Epithelial cell of esophagus (primary cell): ENCODE measurements around the gene LRG1.

Experiments
- DNase-seq: peaks from one replicate; pipeline ENCODE4 v3.0.0; 2010; ENCODE audit warnings: low read depth
- H3K4me3 ChIP-seq: 2 replicates; pipeline ENCODE4 v1.5.1; 2011; ENCODE audit warnings: mild to moderate bottlenecking, low read length, control low read depth
- TF ChIP-seq, protein P1 (sequence below): IDR thresholded peaks from 2 replicates; pipeline ENCODE4 v1.5.1; 2011; ENCODE audit warnings: low read depth, mild to moderate bottlenecking, low read length, control low read depth, inconsistent platforms; ENCODE audit not compliant: insufficient read depth; ENCODE audit errors: missing control alignments

Gene LRG1

DNA sequence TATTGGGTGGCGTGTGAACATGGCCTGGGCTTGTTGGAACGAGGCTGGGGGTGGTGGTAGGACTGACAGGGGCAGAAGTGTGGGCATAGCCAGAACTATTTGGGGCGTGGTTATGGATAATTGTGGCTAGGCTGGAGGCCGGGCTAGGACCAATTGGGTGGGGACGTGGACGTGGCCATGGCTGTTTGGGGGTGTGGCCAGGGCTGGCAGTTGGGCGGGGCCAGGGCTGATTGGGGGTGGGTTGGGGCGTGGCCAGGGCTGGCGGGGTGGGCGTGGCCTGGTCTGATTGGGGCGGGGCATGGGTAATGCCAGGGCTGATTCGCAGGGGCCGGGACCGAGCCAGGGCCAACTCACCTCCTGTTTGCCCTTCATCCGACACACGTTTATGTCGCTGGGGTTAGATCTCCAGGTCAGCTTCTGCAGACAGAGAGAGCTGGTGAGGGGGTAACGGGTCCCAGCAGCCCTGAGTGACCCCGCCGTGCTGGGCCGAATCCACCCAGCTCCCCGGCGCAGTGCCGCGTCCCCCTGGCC is 16.8 kb upstream of the LRG1 start:
- peak; percentile 33 for DNase-seq
- TF ChIP-seq, protein P1, sequence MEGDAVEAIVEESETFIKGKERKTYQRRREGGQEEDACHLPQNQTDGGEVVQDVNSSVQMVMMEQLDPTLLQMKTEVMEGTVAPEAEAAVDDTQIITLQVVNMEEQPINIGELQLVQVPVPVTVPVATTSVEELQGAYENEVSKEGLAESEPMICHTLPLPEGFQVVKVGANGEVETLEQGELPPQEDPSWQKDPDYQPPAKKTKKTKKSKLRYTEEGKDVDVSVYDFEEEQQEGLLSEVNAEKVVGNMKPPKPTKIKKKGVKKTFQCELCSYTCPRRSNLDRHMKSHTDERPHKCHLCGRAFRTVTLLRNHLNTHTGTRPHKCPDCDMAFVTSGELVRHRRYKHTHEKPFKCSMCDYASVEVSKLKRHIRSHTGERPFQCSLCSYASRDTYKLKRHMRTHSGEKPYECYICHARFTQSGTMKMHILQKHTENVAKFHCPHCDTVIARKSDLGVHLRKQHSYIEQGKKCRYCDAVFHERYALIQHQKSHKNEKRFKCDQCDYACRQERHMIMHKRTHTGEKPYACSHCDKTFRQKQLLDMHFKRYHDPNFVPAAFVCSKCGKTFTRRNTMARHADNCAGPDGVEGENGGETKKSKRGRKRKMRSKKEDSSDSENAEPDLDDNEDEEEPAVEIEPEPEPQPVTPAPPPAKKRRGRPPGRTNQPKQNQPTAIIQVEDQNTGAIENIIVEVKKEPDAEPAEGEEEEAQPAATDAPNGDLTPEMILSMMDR = no peak
- H3K4me3 ChIP-seq = no peak overlapping the region

DNA sequence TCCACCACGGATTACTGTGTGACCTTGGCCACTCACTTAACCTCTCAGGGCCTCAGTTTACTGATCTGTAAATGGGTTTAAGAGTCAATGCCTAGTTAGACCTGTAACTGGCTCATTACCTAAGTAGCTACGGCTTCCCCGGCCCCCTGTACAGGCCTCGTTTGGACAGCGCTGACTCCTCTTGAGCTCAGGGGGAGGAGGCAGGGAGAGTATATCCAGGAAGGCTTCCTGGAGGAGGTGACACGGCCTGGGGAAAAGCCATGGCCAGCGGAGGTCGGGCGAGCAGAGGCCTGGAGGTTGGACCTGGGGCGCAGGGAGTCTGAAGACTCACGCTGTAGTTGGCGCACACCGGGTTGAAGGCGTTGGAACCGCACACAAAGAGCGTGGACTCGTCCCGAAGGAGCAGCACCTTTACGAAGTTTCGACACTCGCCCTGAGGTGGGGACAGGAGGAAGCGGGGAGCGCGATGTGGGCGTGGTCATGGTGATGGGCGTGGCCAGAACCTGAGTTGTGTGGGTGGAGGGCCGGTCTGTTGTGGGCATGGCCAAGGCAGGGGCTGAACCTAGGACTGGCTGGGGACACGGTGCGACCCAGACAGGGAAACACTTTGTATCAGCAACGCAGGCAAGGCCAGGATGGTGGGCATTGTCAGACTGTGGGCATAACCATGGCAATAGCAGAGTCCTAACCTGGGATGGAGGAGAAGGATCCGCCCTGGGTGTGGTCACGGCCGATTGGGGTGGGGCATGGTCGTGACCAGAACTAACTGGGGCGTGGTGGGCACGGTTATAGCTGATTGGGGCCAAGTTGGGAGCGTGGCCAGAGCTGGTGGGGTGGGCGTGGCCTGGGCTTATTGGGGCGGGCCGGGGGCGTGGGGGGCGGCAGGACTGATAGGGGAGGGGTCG is 16.1 kb upstream of the LRG1 start:
- TF ChIP-seq, protein P1 = no peak
- no peak overlapping the region for H3K4me3 ChIP-seq
- DNase-seq = no peak

DNA sequence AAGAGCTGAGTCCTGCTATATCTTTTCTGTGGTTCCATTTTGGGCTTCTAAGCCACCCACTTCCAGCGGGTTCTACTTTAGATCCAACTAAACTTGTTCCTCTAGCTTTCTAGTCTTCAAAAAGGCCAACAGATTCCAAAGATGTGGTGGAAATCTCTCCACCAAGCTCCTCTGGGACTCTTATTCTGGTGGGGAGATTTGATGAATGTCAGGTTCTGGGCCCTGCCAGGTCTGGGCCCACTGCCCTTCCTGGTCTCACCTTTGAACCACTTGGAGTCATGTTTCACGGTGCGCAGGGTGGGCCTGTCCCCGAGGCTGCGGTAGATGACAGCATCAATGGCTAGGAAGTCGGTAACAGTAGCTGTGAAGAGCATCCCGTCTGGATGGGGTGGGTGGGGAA is 14.9 kb upstream of the LRG1 start:
- no peak overlapping the region for H3K4me3 ChIP-seq
- TF ChIP-seq, protein P1 = no peak
- no peak for DNase-seq

DNA sequence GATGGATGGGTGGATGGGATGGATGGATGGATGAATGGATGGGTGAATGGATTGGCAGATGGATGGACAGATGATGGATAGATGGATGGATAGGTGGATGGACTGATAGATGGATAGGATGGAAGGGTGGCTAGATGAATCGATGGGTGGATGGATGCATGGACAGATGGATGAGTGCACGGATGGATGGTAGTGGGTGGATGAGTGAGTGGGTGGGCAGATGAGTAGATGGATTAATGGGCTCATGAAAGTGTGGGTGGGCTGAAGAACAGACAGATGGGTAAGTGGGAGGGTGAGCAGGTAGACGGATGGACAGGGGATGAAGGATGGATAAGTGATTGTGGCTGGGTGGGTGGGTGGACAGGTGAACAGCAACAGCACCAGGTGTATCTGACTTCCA is 13.9 kb upstream of the LRG1 start:
- H3K4me3 ChIP-seq = no peak overlapping the region
- TF ChIP-seq, protein P1 = no peak
- DNase-seq = no peak

DNA sequence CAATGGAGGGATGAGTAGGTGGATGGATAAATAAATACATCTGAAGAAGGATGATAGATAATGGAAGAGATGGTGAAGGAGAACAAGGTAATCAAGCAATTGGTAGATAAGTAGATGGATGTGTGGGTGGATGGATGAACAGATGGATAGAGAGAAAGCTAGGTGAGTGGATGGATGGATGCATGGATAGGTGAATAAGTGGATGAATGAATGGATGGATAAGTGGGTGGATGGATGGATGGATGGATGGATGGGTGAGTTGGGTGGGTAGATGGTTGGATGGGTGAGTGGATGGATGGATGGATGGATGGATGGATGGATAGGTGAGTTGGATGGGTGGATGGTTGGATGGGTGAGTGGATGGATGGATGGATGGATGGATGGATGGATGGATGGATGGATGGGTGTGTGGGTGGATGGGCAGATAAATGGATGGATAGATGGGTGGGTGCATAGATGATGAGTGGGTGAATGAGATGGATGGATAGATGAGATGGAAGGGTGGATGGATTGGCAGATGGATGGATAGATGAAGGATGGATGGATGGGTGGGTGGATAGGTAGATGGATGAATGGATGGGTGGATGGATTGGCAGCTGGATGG is 13.4 kb upstream of the LRG1 start:
- DNase-seq = no peak
- TF ChIP-seq, protein P1 = no peak

DNA sequence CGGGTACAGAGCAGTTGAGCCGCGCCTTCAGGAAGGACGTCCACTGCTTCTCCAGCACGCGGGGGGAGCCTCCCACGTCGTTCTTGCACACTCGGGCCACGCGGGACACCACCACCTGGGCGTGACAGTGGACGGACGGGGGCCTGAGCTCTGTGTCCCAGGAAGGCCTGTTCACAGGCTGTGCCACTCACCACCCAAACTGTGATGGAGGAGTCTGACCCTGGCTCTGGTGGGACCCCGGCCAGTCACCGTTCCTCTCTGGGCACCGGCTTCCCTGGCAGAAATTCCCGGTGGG is 12.6 kb upstream of the LRG1 start:
- no peak overlapping the region for H3K4me3 ChIP-seq
- TF ChIP-seq, protein P1 = no peak
- no peak for DNase-seq

More for the DNA sequence above, 13.4 kb upstream of the LRG1 start:
- no peak overlapping the region for H3K4me3 ChIP-seq
